Measurements from ENCODE around the gene TPMT. TPM values are rescaled to one million over a fixed set of nuclear protein-coding genes. Genes with fewer than 3 reads are reported as not detected.

Gene TPMT
- total RNA-seq, 1 experiment from 2014 or later, result 8.3 TPM

- Histone ChIP-seq H3K4me3 (ENCODE audit: low read depth, low read length, poor library complexity, severe bottlenecking) (no peak overlapping the region), H3K27me3 (replicated peaks; ENCODE audit: insufficient read depth, low read depth, low read length, poor library complexity) (no peaks in the 10 kb centered on the region), H3K9me3 (ENCODE audit: low read depth, low read length, poor library complexity, severe bottlenecking) (no peaks in the 10 kb centered on the region), H3K4me1 (ENCODE audit: insufficient read depth, low read length, poor library complexity, severe bottlenecking) (no peaks in the 10 kb centered on the region), H3K27ac (ENCODE audit: low read depth, low read length, poor library complexity, severe bottlenecking) (no peak overlapping the region), H3K36me3 (ENCODE audit: insufficient read depth, low read length, poor library complexity, severe bottlenecking) (no peaks in the 10 kb centered on the region)
- POLR2A ChIA-PET (ENCODE audit: low non-redundant PET), result no interaction called here
- intact Hi-C loops (cut with micrococcal nuclease; ENCODE audit: unreplicated experiment), result no loop called here
- no peak for DNase-seq (ENCODE audit: low spot score)
- TF ChIP-seq EZH2 (IDR thresholded peaks at IDR 0.05; ENCODE audit: borderline replicate concordance, low read depth, low read length, poor library complexity, severe bottlenecking), result no peak
- no peak for TF ChIP-seq CTCF (conservative IDR thresholded peaks at IDR 0.05; ENCODE audit: low read depth, low read length)
- no TSS peak for BruUV-seq (replicated peaks)
- CTCF ChIA-PET, result no interaction called here
Observed at GRCh38 chr6:18189196-18189595, 34.3 kb upstream of the TPMT start.

- H3K27ac ChIP-seq (ENCODE audit: low read depth, low read length, poor library complexity, severe bottlenecking), result no peak overlapping the region
- no peaks in the 10 kb centered on the region for H3K9me3 ChIP-seq (ENCODE audit: low read depth, low read length, poor library complexity, severe bottlenecking)
- ChIA-PET POLR2A (ENCODE audit: low non-redundant PET) (no interaction called here), CTCF (no interaction called here)
- intact Hi-C loops (cut with micrococcal nuclease; ENCODE audit: unreplicated experiment), result no loop called here
- no peak for DNase-seq (ENCODE audit: low spot score)
- TF ChIP-seq EZH2 (IDR thresholded peaks at IDR 0.05; ENCODE audit: borderline replicate concordance, low read depth, low read length, poor library complexity, severe bottlenecking), result no peak
- no peak for TF ChIP-seq CTCF (conservative IDR thresholded peaks at IDR 0.05; ENCODE audit: low read depth, low read length)
- H3K27me3 ChIP-seq (replicated peaks; ENCODE audit: insufficient read depth, low read depth, low read length, poor library complexity), result no peaks in the 10 kb centered on the region
- BruUV-seq (replicated peaks), result no TSS peak
- no peaks in the 10 kb centered on the region for H3K4me1 ChIP-seq (ENCODE audit: insufficient read depth, low read length, poor library complexity, severe bottlenecking)
- H3K36me3 ChIP-seq (ENCODE audit: insufficient read depth, low read length, poor library complexity, severe bottlenecking), result no peaks in the 10 kb centered on the region
- H3K4me3 ChIP-seq (ENCODE audit: low read depth, low read length, poor library complexity, severe bottlenecking), result no peak overlapping the region
Observed at GRCh38 chr6:18187701-18188100, 32.8 kb upstream of the TPMT start.

- Histone ChIP-seq H3K4me1 (ENCODE audit: insufficient read depth, low read length, poor library complexity, severe bottlenecking) (no peaks in the 10 kb centered on the region), H3K27ac (ENCODE audit: low read depth, low read length, poor library complexity, severe bottlenecking) (no peak overlapping the region), H3K9me3 (ENCODE audit: low read depth, low read length, poor library complexity, severe bottlenecking) (no peaks in the 10 kb centered on the region), H3K36me3 (ENCODE audit: insufficient read depth, low read length, poor library complexity, severe bottlenecking) (no peaks in the 10 kb centered on the region), H3K27me3 (replicated peaks; ENCODE audit: insufficient read depth, low read depth, low read length, poor library complexity) (no peaks in the 10 kb centered on the region), H3K4me3 (ENCODE audit: low read depth, low read length, poor library complexity, severe bottlenecking) (no peak overlapping the region)
- ChIA-PET CTCF (no interaction called here), POLR2A (ENCODE audit: low non-redundant PET) (interaction anchor here (0.6 kb wide), 1 partner anchor 18 kb away, joined by 6 read pairs; no protein-coding TSS in a partner anchor)
- no TSS peak for BruUV-seq (replicated peaks)
- intact Hi-C loops (cut with micrococcal nuclease; ENCODE audit: unreplicated experiment), result no loop called here
- no peak for TF ChIP-seq CTCF (conservative IDR thresholded peaks at IDR 0.05; ENCODE audit: low read depth, low read length)
- TF ChIP-seq EZH2 (IDR thresholded peaks at IDR 0.05; ENCODE audit: borderline replicate concordance, low read depth, low read length, poor library complexity, severe bottlenecking), result no peak
- peak; percentile 28 for DNase-seq (ENCODE audit: low spot score)
Observed at GRCh38 chr6:18186540-18187250, 31.8 kb upstream of the TPMT start.
